AG09319 (cell line): Measurements from ENCODE around the gene ZNF358.
"Not testable (repeated sequence)": the region's sequence is repeated elsewhere in the genome, so short reads cannot be mapped to it uniquely, and the experiment has no call there.

Source experiments
- DNase-seq: peaks from one replicate; pipeline ENCODE4 v3.0.0-alpha.2; 2010; ENCODE audit warnings: low read depth; ENCODE audit errors: extremely low read depth
- TF ChIP-seq, protein P1 (sequence below): IDR thresholded peaks from 2 replicates; pipeline ENCODE4 v1.5.1; 2011; ENCODE audit warnings: low read depth, mild to moderate bottlenecking, inconsistent platforms, low read length, moderate library complexity

Gene ZNF358

DNA sequence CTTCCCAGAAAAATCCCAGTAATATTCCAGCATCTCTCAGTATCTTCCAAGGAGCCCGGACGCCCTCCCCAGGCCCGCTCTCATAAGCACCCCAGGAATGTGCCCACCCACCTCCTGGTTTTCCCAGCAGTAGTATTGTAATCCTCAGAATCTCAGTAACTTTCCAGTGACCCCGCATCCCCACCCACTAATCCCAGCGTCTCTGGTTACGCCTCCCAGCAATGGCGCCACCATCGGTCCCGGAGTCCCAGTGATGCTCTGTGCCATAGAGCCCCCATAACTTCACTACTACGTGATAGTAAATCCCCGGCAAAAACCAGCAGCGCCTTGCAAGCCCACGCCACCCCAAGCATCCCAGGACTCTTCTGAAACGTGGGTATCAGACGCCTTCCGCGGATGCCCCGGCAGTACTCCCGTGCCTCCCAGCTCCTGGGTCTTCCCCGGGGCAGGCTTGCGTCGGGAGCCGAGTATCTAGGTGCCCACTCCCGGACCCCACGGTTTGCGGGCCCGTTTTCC is 18.7 kb downstream of the ZNF358 start:
- peak; percentile 70 for DNase-seq
- TF ChIP-seq, protein P1, sequence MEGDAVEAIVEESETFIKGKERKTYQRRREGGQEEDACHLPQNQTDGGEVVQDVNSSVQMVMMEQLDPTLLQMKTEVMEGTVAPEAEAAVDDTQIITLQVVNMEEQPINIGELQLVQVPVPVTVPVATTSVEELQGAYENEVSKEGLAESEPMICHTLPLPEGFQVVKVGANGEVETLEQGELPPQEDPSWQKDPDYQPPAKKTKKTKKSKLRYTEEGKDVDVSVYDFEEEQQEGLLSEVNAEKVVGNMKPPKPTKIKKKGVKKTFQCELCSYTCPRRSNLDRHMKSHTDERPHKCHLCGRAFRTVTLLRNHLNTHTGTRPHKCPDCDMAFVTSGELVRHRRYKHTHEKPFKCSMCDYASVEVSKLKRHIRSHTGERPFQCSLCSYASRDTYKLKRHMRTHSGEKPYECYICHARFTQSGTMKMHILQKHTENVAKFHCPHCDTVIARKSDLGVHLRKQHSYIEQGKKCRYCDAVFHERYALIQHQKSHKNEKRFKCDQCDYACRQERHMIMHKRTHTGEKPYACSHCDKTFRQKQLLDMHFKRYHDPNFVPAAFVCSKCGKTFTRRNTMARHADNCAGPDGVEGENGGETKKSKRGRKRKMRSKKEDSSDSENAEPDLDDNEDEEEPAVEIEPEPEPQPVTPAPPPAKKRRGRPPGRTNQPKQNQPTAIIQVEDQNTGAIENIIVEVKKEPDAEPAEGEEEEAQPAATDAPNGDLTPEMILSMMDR, result peak; percentile 37

DNA sequence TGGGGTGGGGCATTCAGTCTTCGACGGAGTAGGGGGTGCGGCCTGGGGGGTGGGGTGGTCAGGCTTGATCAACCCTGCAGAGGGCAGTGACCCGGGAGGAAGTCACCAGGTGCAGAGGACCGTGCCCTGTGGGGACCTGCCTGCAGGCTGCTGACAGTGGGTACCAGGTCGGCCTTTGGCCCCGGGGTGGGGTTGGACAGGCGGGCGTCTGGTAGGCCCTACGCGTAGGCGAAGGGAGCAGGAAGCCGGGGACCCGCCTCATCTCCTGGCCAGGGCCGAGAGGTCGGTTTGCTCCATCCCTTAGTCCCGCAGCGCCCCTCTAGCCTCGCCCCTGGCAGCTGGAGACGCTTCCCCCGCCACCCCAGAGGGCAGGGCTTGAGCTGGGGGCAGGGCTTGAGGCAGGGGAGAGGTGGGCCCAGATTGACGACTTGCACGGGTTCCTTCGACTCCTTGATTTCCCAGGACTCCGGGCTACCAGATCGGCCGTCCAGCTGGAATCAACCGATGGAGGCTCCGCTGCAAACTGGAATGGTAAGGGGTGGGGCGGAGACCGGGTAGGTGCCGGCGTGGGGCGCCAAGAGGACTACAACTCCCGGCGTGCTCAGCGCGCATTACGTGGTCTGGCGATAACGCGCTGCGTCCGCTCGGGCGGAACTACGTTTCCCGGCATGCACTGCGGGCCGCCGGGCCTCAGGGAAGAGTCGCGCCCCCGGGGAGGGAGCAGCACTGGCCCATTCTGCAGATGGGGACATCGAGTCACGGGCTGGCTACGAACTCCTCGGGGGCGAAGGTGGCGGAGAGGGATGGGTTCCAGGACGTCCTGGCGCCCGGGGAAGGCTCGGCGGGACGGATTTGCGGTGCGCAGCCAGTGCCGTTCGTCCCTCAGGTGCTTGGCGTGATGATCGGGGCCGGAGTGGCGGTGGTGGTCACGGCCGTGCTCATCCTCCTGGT is 19.4 kb downstream of the ZNF358 start, which contains the start of gene PNPLA6:
PNPLA6 (plus strand) TSS at position 671 of the 951 bp plus-strand sequence; CDS start at position 743, 72 bp downstream.
- TF ChIP-seq, protein P1, result no peak
- peak; percentile 82 for DNase-seq

DNA sequence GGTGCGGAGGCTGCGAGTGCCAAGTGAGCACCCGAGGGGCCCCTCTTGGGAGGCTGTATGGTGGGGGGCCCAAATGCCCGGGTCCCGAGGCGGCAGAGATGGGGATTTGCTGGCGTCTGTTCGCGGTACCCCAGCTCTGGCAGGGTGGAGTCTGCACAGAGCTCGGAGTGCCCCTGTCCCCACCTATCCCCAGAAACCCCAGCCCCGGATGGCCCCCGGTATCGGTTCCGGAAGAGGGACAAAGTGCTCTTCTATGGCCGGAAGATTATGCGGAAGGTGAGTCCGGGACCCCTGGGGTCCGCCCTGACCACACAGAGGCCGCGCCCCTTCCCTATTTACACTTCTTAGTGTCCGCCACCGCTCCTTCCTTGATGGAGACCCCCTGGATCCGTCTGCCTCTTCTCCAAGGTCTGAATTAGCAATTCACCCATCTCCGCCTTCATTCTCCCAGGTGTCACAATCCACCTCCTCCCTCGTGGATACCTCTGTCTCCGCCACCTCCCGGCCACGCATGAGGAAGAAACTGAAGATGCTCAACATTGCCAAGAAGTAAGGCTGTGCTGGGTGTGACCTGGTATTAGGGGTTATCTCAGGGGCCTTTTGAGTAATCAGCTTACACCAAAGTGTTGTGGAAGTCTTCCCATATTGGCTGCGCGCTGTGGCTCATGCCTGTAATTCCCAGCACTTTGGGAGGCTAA is 20.2 kb downstream of the ZNF358 start:
- TF ChIP-seq, protein P1, result no peak
- no peak for DNase-seq

DNA sequence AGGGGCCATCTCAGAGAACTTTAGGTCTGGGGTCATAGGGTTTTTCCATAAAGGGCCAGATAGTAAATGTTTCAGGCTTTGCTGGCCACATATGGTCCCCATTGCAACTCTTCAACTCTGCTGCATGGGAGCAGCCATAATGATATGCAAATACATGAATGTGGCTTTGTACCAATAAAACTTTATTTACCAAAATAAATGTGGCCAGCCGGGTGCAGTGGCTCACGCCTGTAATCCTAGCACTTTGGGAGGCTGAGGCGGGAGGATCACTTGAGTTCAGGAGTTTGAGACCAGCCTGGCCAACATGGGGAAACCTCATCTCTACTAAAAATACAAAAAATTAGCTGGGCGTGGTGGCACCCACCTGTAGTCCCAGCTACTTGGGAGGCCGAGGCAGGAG is 23.1 kb downstream of the ZNF358 start:
- DNase-seq, result not testable (repeated sequence)

DNA sequence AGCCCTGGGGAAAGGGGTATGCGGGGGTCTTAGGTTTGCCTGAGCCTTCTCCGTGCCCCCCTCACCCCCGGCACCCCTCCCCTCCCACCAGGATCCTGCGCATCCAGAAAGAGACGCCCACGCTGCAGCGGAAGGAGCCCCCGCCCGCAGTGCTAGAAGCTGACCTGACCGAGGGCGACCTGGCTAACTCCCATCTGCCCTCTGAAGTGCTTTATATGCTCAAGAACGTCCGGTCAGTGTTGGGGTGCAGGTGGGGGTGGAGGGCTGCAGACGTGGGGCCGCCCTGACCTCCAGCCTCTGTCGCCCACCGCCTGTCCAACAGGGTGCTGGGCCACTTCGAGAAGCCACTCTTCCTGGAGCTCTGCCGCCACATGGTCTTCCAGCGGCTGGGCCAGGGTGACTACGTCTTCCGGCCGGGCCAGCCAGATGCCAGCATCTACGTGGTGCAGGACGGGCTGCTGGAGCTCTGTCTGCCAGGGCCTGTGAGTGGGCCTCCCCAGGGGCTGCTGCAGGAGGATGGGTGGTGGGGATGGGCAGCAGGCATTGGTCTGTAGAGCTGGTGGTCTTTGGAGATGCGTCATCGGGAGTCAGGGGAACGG is 24.0 kb downstream of the ZNF358 start:
- no peak for DNase-seq
- TF ChIP-seq, protein P1, result no peak

DNA sequence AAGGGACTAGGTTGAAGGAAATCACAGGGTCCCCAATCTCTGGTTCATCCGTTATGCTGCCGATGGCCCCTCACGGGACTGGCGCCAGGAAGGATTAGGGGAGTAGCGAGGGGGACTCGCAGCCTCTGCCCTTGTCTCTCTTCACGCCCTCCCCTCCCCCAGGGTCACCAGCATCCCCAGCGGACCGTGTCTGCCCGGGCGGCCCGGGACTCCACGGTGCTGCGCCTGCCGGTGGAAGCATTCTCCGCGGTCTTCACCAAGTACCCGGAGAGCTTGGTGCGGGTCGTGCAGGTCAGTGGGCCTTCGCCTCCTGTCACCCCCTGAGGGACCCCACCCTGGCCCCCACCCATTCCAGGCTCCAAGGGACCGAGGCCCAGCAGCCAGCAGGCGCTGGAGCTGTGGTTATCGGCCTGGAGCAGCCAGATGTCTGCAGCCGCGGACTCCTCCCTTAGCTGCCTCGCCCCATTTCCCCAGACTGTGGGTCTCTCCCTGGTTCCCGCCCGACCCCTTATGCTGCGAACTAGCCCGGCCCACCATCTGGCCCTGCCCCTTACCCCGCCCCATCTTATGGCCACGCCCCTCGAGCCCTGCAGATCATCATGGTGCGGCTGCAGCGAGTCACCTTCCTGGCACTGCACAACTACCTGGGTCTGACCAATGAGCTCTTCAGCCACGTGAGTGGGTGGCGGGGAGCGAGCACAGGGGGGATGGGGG is 25.0 kb downstream of the ZNF358 start:
- TF ChIP-seq, protein P1, result no peak
- DNase-seq, result no peak

DNA sequence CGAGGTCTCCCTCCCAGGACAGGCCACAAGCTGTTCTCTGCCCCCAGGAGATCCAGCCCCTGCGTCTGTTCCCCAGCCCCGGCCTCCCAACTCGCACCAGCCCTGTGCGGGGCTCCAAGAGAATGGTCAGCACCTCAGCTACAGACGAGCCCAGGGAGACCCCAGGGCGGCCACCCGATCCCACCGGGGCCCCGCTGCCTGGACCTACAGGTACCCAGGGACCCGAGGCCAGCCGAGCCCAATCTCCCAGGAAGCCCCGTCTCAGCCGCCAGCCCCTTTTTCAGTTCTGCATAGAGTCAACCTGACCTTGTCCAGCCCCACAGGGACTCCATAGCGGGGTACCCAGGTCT is 25.5 kb downstream of the ZNF358 start:
- TF ChIP-seq, protein P1, result no peak
- no peak for DNase-seq
